ENCODE data around the gene SIRT7.

The SIRT7 gene

DNA sequence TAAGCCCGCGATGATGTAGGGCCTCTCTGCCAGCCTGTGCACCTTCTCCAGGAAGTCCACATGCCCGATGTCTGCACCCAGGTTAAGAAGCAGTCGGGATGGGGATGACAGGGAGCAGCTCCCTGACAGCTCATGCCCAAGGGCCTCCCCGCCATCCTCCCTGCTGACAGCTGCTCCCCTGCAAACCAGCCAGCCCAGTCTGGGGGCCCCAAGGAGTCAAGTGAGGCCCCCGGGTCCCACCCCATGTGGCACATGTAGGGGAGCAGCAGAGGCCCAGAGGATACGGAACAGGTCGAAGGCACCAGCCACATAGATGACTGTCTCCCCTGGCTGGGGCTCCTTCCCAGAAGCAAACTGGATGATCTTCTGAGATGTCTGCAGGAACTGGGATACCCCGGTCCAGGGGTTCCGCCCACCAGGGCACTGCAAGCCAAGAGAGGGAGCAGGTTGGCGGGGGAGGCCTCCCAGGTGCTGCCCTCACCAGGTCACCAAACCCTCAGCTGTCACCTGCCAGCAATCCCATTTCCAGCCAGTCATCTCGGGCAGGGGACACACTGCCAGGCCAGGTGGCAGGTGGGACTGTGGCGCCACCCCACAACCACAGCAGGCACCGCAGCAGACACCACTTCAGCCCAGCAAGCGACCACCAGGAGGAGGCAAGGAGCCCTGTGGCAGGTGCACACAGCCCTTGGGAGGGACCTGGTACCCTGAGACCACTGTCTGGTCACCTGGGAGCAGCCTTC, 11.3 kb downstream of the SIRT7 start:
- DNase-seq (ENCODE audit: low read depth in 1 of 2, low spot score in 1 of 2) = no peak

DNA sequence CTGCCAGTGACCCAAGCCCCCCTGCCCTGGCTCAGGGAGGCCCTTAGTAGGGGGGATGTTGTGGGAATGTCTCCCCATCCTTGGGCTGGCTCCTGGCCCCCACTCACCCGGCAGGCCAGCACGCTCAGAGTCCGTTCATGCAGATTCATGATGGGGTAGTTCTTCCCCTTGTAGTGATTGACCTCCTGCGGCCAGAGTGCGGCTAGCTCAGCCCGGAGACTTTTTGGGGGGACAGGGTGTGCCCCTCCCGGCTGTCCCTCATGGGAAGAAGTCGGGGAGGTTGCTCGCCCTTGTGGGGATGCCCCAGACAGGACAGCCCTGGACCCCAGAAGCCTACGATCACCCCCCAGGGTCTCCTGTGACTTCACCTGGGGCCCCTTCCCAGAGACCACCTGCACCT, 12.0 kb downstream of the SIRT7 start:
- H3K4me3 ChIP-seq (replicated peaks; ENCODE audit: insufficient read depth, low read length) = no peak overlapping the region
- DNase-seq (ENCODE audit: low read depth in 1 of 2, low spot score in 1 of 2) = no peak
- H3K27me3 ChIP-seq (ENCODE audit: insufficient read depth, poor library complexity, severe bottlenecking) = peaks cover 5% of the 10 kb centered on the region
- no peak overlapping the region for H3K27ac ChIP-seq (replicated peaks)
- TF ChIP-seq, protein P1, sequence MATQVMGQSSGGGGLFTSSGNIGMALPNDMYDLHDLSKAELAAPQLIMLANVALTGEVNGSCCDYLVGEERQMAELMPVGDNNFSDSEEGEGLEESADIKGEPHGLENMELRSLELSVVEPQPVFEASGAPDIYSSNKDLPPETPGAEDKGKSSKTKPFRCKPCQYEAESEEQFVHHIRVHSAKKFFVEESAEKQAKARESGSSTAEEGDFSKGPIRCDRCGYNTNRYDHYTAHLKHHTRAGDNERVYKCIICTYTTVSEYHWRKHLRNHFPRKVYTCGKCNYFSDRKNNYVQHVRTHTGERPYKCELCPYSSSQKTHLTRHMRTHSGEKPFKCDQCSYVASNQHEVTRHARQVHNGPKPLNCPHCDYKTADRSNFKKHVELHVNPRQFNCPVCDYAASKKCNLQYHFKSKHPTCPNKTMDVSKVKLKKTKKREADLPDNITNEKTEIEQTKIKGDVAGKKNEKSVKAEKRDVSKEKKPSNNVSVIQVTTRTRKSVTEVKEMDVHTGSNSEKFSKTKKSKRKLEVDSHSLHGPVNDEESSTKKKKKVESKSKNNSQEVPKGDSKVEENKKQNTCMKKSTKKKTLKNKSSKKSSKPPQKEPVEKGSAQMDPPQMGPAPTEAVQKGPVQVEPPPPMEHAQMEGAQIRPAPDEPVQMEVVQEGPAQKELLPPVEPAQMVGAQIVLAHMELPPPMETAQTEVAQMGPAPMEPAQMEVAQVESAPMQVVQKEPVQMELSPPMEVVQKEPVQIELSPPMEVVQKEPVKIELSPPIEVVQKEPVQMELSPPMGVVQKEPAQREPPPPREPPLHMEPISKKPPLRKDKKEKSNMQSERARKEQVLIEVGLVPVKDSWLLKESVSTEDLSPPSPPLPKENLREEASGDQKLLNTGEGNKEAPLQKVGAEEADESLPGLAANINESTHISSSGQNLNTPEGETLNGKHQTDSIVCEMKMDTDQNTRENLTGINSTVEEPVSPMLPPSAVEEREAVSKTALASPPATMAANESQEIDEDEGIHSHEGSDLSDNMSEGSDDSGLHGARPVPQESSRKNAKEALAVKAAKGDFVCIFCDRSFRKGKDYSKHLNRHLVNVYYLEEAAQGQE (IDR thresholded peaks at IDR 0.05; ENCODE audit: insufficient replicate concordance, low read depth) = no peak
- TF ChIP-seq GABPA (IDR thresholded peaks at IDR 0.05; ENCODE audit: low read depth) (no peak), POLR2AphosphoS5 (IDR thresholded peaks at IDR 0.05; ENCODE audit: low read depth) (no peak), SPI1 (IDR thresholded peaks at IDR 0.05; ENCODE audit: borderline replicate concordance, low read depth) (no peak)
- TF ChIP-seq, protein P2, sequence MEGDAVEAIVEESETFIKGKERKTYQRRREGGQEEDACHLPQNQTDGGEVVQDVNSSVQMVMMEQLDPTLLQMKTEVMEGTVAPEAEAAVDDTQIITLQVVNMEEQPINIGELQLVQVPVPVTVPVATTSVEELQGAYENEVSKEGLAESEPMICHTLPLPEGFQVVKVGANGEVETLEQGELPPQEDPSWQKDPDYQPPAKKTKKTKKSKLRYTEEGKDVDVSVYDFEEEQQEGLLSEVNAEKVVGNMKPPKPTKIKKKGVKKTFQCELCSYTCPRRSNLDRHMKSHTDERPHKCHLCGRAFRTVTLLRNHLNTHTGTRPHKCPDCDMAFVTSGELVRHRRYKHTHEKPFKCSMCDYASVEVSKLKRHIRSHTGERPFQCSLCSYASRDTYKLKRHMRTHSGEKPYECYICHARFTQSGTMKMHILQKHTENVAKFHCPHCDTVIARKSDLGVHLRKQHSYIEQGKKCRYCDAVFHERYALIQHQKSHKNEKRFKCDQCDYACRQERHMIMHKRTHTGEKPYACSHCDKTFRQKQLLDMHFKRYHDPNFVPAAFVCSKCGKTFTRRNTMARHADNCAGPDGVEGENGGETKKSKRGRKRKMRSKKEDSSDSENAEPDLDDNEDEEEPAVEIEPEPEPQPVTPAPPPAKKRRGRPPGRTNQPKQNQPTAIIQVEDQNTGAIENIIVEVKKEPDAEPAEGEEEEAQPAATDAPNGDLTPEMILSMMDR (IDR thresholded peaks at IDR 0.05; ENCODE audit: insufficient read depth, low read length) = no peak

More for the DNA sequence above, 11.3 kb downstream of the SIRT7 start:
- Histone ChIP-seq H3K27me3 (ENCODE audit: insufficient read depth, poor library complexity, severe bottlenecking) (peaks cover 2% of the 10 kb centered on the region), H3K4me3 (replicated peaks; ENCODE audit: insufficient read depth, low read length) (no peak overlapping the region), H3K27ac (replicated peaks) (no peak overlapping the region)
- TF ChIP-seq POLR2AphosphoS5 (IDR thresholded peaks at IDR 0.05; ENCODE audit: low read depth) (no peak), GABPA (IDR thresholded peaks at IDR 0.05; ENCODE audit: low read depth) (no peak), SPI1 (IDR thresholded peaks at IDR 0.05; ENCODE audit: borderline replicate concordance, low read depth) (no peak)
- TF ChIP-seq, protein P2 (IDR thresholded peaks at IDR 0.05; ENCODE audit: insufficient read depth, low read length) = no peak
- TF ChIP-seq, protein P1 (IDR thresholded peaks at IDR 0.05; ENCODE audit: insufficient replicate concordance, low read depth) = no peak

DNA sequence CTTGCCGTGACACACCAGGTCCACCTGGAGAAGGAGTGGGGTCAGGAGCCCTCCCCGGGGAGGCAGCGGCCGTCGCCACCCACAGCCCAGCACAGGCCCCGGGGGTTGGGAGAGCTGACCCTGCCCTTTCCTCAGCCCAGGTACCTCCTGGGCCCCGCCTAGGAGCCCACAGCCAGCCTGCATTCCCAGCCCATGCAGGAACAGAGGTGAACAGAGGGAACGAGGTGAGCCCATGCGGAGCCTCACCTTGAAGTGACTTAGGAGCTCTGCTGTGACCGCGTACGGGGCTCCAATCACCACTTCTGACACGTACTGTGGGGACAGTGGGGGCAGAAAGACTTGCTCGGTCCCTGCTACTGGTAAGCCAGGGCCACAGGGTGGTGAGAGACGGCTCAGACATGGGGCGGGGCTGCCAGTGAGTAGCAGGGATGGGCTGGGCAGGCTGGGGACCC, 12.5 kb downstream of the SIRT7 start:
- Histone ChIP-seq H3K27me3 (ENCODE audit: insufficient read depth, poor library complexity, severe bottlenecking) (peaks cover 5% of the 10 kb centered on the region), H3K4me3 (replicated peaks; ENCODE audit: insufficient read depth, low read length) (no peak overlapping the region), H3K27ac (replicated peaks) (no peak overlapping the region)
- no peak for DNase-seq (ENCODE audit: low read depth in 1 of 2, low spot score in 1 of 2)
- TF ChIP-seq POLR2AphosphoS5 (IDR thresholded peaks at IDR 0.05; ENCODE audit: low read depth) (no peak), GABPA (IDR thresholded peaks at IDR 0.05; ENCODE audit: low read depth) (no peak), SPI1 (IDR thresholded peaks at IDR 0.05; ENCODE audit: borderline replicate concordance, low read depth) (no peak)
- TF ChIP-seq, protein P1 (IDR thresholded peaks at IDR 0.05; ENCODE audit: insufficient replicate concordance, low read depth) = no peak
- TF ChIP-seq, protein P2 (IDR thresholded peaks at IDR 0.05; ENCODE audit: insufficient read depth, low read length) = no peak

All from HL-60 (cell line).